Lung (tissue), 12 donors: Measurements from ENCODE around the gene ST6GALNAC3. TPM values are rescaled to one million over a fixed set of nuclear protein-coding genes. Genes with fewer than 3 reads are reported as not detected.

Source experiments
- ATAC-seq: fragments of 200-7000 bp; cut with Tn5 transposase; one replicate; pipeline ENCODE4 v1.9.1; 2020; ENCODE audit warnings: moderate number of reproducible peaks; ENCODE audit not compliant: insufficient read depth, low FRiP score
- DNase-seq, 3 donors: peaks; one replicate each; pipeline ENCODE4 v3.0.0-alpha.2; 2013 to 2017
- H3K27ac ChIP-seq, 2 donors: one replicate each; pipeline ENCODE4 v1.5.1; 2013; ENCODE audit warnings: mild to moderate bottlenecking in 2 of 2, moderate library complexity in 2 of 2, control low read depth in 1 of 2, inconsistent platforms in 1 of 2, low read depth in 1 of 2, low read length in 1 of 2
- H3K27me3 ChIP-seq, 3 donors: one replicate each; pipeline ENCODE4 v1.5.1; 2013; ENCODE audit warnings: low read length in 2 of 3; ENCODE audit not compliant: control insufficient read depth in 3 of 3, insufficient read depth in 3 of 3
- H3K36me3 ChIP-seq, 4 donors: one replicate each; pipeline ENCODE4 v1.5.1; 2013; ENCODE audit warnings: low read length in 4 of 4, mild to moderate bottlenecking in 1 of 4, moderate library complexity in 1 of 4; ENCODE audit not compliant: control insufficient read depth in 4 of 4, insufficient read depth in 4 of 4
- H3K4me1 ChIP-seq, 5 donors: one replicate each; pipeline ENCODE4 v1.5.1; 2013; ENCODE audit warnings: low read length in 5 of 5, mild to moderate bottlenecking in 2 of 5, moderate library complexity in 1 of 5; ENCODE audit not compliant: control insufficient read depth in 5 of 5, insufficient read depth in 5 of 5
- H3K4me3 ChIP-seq: one replicate; pipeline ENCODE4 v1.5.1; 2013; ENCODE audit warnings: mild to moderate bottlenecking, control low read depth, moderate library complexity
- H3K9ac ChIP-seq, 2 donors: one replicate each; pipeline ENCODE4 v1.5.1; 2013; ENCODE audit warnings: low read length in 2 of 2, control low read depth in 1 of 2; ENCODE audit not compliant: insufficient read depth in 1 of 2
- H3K9me3 ChIP-seq, 4 donors: one replicate each; pipeline ENCODE4 v1.5.1; 2013; ENCODE audit warnings: low read length in 3 of 4, mild to moderate bottlenecking in 1 of 4, moderate library complexity in 1 of 4; ENCODE audit not compliant: control insufficient read depth in 4 of 4, insufficient read depth in 3 of 4
- CTCF ChIP-seq: IDR thresholded peaks from 2 replicates; pipeline ENCODE4 v1.5.1; 2012; ENCODE audit warnings: mild to moderate bottlenecking; ENCODE audit errors: control extremely low read depth, extremely low read depth
- WGBS, 2 donors: extraction: QIAGEN DNeasy Blood & Tissue Kit; methylation state at CpG; one replicate each; pipeline ENCODE4 v1.1.7; 2013; 5-methylcytosine and 5-hydroxymethylcytosine counted together
- polyA plus RNA-seq, 2 donors: library from polyadenylated mRNA; stranded (reverse); fragments of 200-250 nt; gene quantifications; one replicate each; pipeline ENCODE4 v1.2.1, GENCODE V29; 2013
- total RNA-seq, 2 donors: library from RNA; depleted of rRNA in 1 of 2; stranded (reverse); fragments of >200 nt in 1 of 2; gene quantifications; one replicate each; pipeline ENCODE4 v1.2.1, GENCODE V29; 2014 to 2021
- donor health status: control.
- donor health status: control.
- donor health status: Bipolar disorder and iron deficiency.
- donor health status: healthy.
- donor health status: DM: yes; HTN: yes; CAD: no.

The ST6GALNAC3 gene
- total and polyA plus RNA-seq, 4 donors: 2.7 to 17.9 (median 12.2) TPM

- no peak for TF ChIP-seq CTCF
- Histone ChIP-seq H3K27me3 (no peaks in the 10 kb centered on the region), H3K36me3 (no peaks in the 10 kb centered on the region), H3K4me1 (peaks cover 0 to 10% (median 2%) of the 10 kb centered on the region in 5 donors), H3K4me3 (no peak overlapping the region), H3K9ac (no peak overlapping the region), H3K9me3 (no peaks in the 10 kb centered on the region), H3K27ac (no peak overlapping the region)
- 80 to 94% methylated on average over 6 of the region's 6 CpGs for WGBS, 2 donors
- no peak for ATAC-seq
- DNase-seq: no peak
Observed at GRCh38 chr1:76145332-76145731, 70.8 kb downstream of the ST6GALNAC3 start.

GRCh38 chr1:76146184-76146583, 71.6 kb downstream of the ST6GALNAC3 start:
- ATAC-seq (no peak), DNase-seq (no peak)
- no peaks in the 10 kb centered on the region for H3K9me3 ChIP-seq
- no peak for TF ChIP-seq CTCF
- H3K4me1 ChIP-seq: peaks cover 0 to 15% (median 2%) of the 10 kb centered on the region in 5 donors
- H3K4me3 ChIP-seq: no peak overlapping the region
- H3K9ac ChIP-seq: no peak overlapping the region
- H3K27ac ChIP-seq: no peak overlapping the region
- no peaks in the 10 kb centered on the region for H3K27me3 ChIP-seq
- WGBS, 2 donors: 50 to 78% methylated on average over 1 of the region's 1 CpG
- no peaks in the 10 kb centered on the region for H3K36me3 ChIP-seq

- WGBS, 2 donors: 61 to 84% methylated on average over 4 of the region's 4 CpGs
- DNase-seq (no peak), ATAC-seq (no peak)
- Histone ChIP-seq H3K9me3 (no peaks in the 10 kb centered on the region), H3K27ac (no peak overlapping the region), H3K27me3 (no peaks in the 10 kb centered on the region), H3K4me1 (peaks cover 0 to 9% (median 0%) of the 10 kb centered on the region in 5 donors), H3K4me3 (no peak overlapping the region), H3K36me3 (peaks cover 0 to 3% (median 0%) of the 10 kb centered on the region in 4 donors), H3K9ac (no peak overlapping the region)
- TF ChIP-seq CTCF: no peak
Observed at GRCh38 chr1:76147917-76148316, 73.4 kb downstream of the ST6GALNAC3 start.

- no peak for TF ChIP-seq CTCF
- DNase-seq (no peak), ATAC-seq (no peak)
- Histone ChIP-seq H3K27ac (no peak overlapping the region), H3K27me3 (no peaks in the 10 kb centered on the region), H3K9me3 (no peaks in the 10 kb centered on the region), H3K36me3 (peaks cover 0 to 3% (median 0%) of the 10 kb centered on the region in 4 donors), H3K4me3 (no peak overlapping the region), H3K4me1 (peaks cover 0 to 6% (median 0%) of the 10 kb centered on the region in 5 donors), H3K9ac (no peak overlapping the region)
- WGBS, 2 donors: 69 to 87% methylated on average over 2 of the region's 2 CpGs
Observed at GRCh38 chr1:76148460-76148859, 73.9 kb downstream of the ST6GALNAC3 start.
